Measurements from ENCODE around the gene HERPUD1.

DNA sequence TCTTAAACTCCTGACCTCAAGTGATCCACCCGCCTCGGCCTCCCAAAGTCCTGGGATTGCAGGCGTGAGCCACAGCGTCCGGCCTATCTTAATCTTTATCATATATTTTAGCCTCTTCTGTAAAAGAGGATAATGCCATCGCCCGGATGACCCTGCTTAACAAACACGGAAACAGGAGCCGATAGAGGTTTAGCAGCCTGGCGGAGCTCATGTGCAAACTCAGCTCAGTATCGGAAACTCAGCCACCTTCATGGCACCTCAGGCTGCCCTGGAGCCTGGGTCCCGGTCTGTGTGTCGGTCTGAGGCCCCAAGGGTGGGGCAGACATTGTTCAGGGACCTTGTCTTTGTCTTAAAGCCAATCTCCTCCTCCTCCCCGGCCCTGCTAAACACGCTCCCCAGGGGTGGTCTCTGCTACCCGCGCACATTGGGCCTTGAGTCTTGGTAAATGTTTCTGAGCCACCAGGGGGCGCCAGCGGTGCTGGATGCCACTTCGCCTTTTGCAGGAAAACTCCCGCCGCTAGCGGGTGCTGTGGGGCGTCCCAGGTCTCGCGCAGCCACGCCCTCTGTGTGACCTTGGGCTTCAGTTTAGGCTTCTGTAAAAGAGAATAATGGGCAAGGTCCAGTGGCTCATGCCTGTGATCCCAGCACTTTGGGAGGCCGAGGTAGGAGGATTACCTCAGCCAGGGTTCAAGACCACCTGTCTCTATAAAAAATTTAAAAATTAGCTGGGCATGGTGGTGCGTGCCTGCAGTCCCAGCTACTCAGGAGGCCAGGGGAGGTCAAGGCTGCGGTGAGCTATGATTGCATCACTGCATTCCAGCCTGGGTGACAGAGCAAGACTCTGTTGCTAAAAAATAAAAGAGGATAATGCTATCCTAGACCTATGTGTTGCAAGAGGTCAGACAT lies 32.6 kb downstream of the HERPUD1 start:
- TF ChIP-seq JUND (IDR thresholded peaks at IDR 0.05; ENCODE audit: borderline replicate concordance, low read depth, low read length) (peak; percentile 37; the same call in 1 of the 2 replicates), JUND (tag; IDR thresholded peaks at IDR 0.05; ENCODE audit: borderline replicate concordance, low read depth, low read length) (peak; percentile 58; the same call in 1 of the 3 replicates), CCAR2 (IDR thresholded peaks at IDR 0.05; ENCODE audit: low read depth, low read length) (no peak), EP400 (IDR thresholded peaks at IDR 0.05) (peak; percentile 56), MAFK (IDR thresholded peaks at IDR 0.05; ENCODE audit: low read length) (no peak), FOXJ3 (CRISPR knock-in tag; IDR thresholded peaks at IDR 0.05) (no peak), FOXA1 (IDR thresholded peaks at IDR 0.05; ENCODE audit: borderline replicate concordance) (no peak), SIN3A (IDR thresholded peaks at IDR 0.05; ENCODE audit: borderline replicate concordance in 2 of 2, control insufficient read depth in 1 of 2, low read depth in 2 of 2, low read length in 2 of 2) (no peak), HDAC8 (tag; IDR thresholded peaks at IDR 0.05) (no peak), HNRNPK (IDR thresholded peaks at IDR 0.05; ENCODE audit: low read depth, low read length, poor library complexity, severe bottlenecking) (no peak)
- TF ChIP-seq, protein P1, sequence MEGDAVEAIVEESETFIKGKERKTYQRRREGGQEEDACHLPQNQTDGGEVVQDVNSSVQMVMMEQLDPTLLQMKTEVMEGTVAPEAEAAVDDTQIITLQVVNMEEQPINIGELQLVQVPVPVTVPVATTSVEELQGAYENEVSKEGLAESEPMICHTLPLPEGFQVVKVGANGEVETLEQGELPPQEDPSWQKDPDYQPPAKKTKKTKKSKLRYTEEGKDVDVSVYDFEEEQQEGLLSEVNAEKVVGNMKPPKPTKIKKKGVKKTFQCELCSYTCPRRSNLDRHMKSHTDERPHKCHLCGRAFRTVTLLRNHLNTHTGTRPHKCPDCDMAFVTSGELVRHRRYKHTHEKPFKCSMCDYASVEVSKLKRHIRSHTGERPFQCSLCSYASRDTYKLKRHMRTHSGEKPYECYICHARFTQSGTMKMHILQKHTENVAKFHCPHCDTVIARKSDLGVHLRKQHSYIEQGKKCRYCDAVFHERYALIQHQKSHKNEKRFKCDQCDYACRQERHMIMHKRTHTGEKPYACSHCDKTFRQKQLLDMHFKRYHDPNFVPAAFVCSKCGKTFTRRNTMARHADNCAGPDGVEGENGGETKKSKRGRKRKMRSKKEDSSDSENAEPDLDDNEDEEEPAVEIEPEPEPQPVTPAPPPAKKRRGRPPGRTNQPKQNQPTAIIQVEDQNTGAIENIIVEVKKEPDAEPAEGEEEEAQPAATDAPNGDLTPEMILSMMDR (IDR thresholded peaks at IDR 0.05 in 2 of 3, conservative IDR thresholded peaks at IDR 0.05 in 1 of 3; ENCODE audit: insufficient read depth in 2 of 3, low read depth in 1 of 3, low read length in 3 of 3) = peak; percentile 99 to 100 (median 99)
- TF ChIP-seq, protein P2, sequence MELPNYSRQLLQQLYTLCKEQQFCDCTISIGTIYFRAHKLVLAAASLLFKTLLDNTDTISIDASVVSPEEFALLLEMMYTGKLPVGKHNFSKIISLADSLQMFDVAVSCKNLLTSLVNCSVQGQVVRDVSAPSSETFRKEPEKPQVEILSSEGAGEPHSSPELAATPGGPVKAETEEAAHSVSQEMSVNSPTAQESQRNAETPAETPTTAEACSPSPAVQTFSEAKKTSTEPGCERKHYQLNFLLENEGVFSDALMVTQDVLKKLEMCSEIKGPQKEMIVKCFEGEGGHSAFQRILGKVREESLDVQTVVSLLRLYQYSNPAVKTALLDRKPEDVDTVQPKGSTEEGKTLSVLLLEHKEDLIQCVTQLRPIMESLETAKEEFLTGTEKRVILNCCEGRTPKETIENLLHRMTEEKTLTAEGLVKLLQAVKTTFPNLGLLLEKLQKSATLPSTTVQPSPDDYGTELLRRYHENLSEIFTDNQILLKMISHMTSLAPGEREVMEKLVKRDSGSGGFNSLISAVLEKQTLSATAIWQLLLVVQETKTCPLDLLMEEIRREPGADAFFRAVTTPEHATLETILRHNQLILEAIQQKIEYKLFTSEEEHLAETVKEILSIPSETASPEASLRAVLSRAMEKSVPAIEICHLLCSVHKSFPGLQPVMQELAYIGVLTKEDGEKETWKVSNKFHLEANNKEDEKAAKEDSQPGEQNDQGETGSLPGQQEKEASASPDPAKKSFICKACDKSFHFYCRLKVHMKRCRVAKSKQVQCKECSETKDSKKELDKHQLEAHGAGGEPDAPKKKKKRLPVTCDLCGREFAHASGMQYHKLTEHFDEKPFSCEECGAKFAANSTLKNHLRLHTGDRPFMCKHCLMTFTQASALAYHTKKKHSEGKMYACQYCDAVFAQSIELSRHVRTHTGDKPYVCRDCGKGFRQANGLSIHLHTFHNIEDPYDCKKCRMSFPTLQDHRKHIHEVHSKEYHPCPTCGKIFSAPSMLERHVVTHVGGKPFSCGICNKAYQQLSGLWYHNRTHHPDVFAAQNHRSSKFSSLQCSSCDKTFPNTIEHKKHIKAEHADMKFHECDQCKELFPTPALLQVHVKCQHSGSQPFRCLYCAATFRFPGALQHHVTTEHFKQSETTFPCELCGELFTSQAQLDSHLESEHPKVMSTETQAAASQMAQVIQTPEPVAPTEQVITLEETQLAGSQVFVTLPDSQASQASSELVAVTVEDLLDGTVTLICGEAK (IDR thresholded peaks at IDR 0.05) = no peak
- TF ChIP-seq, protein P2 (CRISPR knock-in tag; IDR thresholded peaks at IDR 0.05) = no peak
- TF ChIP-seq, protein P3, sequence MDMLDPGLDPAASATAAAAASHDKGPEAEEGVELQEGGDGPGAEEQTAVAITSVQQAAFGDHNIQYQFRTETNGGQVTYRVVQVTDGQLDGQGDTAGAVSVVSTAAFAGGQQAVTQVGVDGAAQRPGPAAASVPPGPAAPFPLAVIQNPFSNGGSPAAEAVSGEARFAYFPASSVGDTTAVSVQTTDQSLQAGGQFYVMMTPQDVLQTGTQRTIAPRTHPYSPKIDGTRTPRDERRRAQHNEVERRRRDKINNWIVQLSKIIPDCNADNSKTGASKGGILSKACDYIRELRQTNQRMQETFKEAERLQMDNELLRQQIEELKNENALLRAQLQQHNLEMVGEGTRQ (CRISPR knock-in tag; IDR thresholded peaks at IDR 0.05) = no peak
- TF ChIP-seq, protein P4, sequence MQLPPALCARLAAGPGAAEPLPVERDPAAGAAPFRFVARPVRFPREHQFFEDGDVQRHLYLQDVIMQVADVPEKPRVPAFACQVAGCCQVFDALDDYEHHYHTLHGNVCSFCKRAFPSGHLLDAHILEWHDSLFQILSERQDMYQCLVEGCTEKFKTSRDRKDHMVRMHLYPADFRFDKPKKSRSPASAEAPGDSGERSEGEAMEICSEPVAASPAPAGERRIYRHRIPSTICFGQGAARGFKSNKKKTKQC (CRISPR knock-in tag; IDR thresholded peaks at IDR 0.05) = peak; percentile 49; the same call in 1 of the 2 replicates
- TF ChIP-seq, protein P5, sequence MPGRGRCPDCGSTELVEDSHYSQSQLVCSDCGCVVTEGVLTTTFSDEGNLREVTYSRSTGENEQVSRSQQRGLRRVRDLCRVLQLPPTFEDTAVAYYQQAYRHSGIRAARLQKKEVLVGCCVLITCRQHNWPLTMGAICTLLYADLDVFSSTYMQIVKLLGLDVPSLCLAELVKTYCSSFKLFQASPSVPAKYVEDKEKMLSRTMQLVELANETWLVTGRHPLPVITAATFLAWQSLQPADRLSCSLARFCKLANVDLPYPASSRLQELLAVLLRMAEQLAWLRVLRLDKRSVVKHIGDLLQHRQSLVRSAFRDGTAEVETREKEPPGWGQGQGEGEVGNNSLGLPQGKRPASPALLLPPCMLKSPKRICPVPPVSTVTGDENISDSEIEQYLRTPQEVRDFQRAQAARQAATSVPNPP (IDR thresholded peaks at IDR 0.05; ENCODE audit: borderline replicate concordance, insufficient read depth, insufficient read length) = no peak
